ENCODE results near the gene TFF2.

Gene TFF2

GRCh38 chr21:42317826-42318746, 32.7 kb downstream of the TFF2 start:
- no peak for DNase-seq

GRCh38 chr21:42317341-42317741, 33.5 kb downstream of the TFF2 start:
- no peak for DNase-seq

- no peak for DNase-seq
These were observed 33.9 kb downstream of the TFF2 start for GRCh38 chr21:42316891-42317290.

- DNase-seq, result no peak
These were observed 35.4 kb downstream of the TFF2 start, which contains the start of gene TFF3 for GRCh38 chr21:42315296-42315891. TSS of gene TFF3 (minus strand) at chr21:42315409. CDS start at chr21:42315374, 35 bp downstream.

- no peak for DNase-seq
These were observed 36.0 kb downstream of the TFF2 start for GRCh38 chr21:42314616-42315295.

- DNase-seq, result no peak
These were observed 37.3 kb downstream of the TFF2 start for GRCh38 chr21:42313501-42313969.

GRCh38 chr21:42312626-42313104, 38.1 kb downstream of the TFF2 start:
- no peak for DNase-seq

GRCh38 chr21:42311816-42312625, 38.8 kb downstream of the TFF2 start:
- no peak for DNase-seq

- DNase-seq, result no peak
These were observed 39.6 kb downstream of the TFF2 start for GRCh38 chr21:42311160-42311559.

- no peak for DNase-seq
These were observed 40.3 kb downstream of the TFF2 start for GRCh38 chr21:42310411-42311001.

- peak; percentile 23 for DNase-seq
These were observed 41.0 kb downstream of the TFF2 start for GRCh38 chr21:42309753-42310213.

GRCh38 chr21:42308914-42309752, 41.7 kb downstream of the TFF2 start:
- no peak for DNase-seq

- no peak for DNase-seq
These were observed 42.5 kb downstream of the TFF2 start for GRCh38 chr21:42308161-42308913.

GRCh38 chr21:42307106-42307505, 43.7 kb downstream of the TFF2 start:
- DNase-seq, result no peak

- DNase-seq, result no peak
These were observed 44.3 kb downstream of the TFF2 start for GRCh38 chr21:42306366-42307035.

GRCh38 chr21:42305707-42306147, 45.1 kb downstream of the TFF2 start:
- no peak for DNase-seq

GRCh38 chr21:42304556-42305454, 46.0 kb downstream of the TFF2 start:
- no peak for DNase-seq

- no peak for DNase-seq
These were observed 47.4 kb downstream of the TFF2 start for GRCh38 chr21:42303443-42303842.
